Fibroblast of skin of scalp (primary cell): ENCODE data around the gene ERMARD.

ENCODE experiments used
- DNase-seq: peaks from one replicate; pipeline ENCODE4 v3.0.0-alpha.2; 2013

ERMARD gene

GRCh38 chr6:169783971-169784820 is 32.8 kb downstream of the ERMARD start:
- DNase-seq, result no peak

DNA sequence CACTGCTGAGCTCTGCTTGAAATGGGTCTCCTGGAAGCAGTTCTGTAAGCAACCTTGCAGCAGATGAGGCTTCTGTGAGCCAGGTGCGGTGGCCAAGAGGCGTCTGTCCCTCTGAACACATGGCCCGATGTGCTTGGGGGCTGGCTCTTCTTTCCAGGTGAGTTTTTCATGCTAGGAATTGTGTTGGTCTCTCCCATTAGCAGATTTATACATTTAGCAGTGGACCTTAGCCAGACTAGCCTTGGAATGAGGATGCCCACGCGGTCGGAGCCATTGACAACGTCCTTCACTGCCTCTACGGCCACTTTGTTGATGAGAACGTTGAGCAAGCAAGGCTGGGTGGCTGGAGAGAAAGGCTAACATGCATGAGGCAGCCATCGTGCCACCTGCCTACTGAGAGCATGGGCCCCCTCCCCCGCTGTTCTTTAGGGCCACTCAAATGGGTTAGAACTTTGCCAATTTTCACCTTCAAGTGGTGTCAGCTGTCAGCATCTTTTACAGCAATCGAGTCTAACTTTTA is 33.5 kb downstream of the ERMARD start:
- no peak for DNase-seq

DNA sequence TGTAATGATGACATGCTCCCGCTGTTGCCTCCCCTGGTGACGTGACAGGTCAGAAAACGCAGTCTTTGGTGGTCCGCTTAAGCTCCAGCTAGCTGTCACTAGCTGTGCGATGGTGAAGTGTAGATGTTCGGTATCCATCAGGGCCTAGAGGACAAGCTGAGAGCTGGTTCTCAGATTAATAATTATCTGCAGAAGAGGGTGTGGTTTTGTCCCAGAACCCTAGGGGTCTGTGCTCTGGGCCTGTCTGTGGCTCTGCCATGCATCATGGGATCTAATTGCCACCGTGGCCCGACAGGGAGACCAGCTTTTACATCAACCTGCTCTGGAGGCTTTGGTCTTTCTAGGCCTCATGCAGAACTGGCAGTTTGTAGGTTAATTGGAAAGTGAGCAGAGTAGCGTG is 34.1 kb downstream of the ERMARD start:
- DNase-seq, result no peak

- DNase-seq, result no peak
Observed at GRCh38 chr6:169786349-169786748, 34.9 kb downstream of the ERMARD start.

GRCh38 chr6:169787797-169788196 is 36.4 kb downstream of the ERMARD start:
- no peak for DNase-seq

DNA sequence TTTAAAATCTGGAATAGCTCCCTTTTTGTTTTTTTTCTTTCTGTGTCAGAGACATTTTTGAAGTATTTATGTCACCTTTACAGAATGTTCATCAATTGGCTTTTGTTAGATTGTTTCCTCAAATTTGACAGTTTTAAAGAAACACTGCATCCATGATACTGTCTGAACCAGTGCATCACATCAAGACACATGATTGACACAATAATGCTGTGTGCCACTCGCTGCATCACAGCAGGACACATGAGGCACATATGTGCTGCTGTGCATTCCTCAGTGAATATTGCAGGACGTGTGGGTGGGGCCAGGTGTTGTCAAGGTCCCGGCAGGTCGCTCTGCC is 37.4 kb downstream of the ERMARD start:
- DNase-seq, result no peak

- DNase-seq, result no peak
Observed at GRCh38 chr6:169789146-169789943, 37.9 kb downstream of the ERMARD start.

DNA sequence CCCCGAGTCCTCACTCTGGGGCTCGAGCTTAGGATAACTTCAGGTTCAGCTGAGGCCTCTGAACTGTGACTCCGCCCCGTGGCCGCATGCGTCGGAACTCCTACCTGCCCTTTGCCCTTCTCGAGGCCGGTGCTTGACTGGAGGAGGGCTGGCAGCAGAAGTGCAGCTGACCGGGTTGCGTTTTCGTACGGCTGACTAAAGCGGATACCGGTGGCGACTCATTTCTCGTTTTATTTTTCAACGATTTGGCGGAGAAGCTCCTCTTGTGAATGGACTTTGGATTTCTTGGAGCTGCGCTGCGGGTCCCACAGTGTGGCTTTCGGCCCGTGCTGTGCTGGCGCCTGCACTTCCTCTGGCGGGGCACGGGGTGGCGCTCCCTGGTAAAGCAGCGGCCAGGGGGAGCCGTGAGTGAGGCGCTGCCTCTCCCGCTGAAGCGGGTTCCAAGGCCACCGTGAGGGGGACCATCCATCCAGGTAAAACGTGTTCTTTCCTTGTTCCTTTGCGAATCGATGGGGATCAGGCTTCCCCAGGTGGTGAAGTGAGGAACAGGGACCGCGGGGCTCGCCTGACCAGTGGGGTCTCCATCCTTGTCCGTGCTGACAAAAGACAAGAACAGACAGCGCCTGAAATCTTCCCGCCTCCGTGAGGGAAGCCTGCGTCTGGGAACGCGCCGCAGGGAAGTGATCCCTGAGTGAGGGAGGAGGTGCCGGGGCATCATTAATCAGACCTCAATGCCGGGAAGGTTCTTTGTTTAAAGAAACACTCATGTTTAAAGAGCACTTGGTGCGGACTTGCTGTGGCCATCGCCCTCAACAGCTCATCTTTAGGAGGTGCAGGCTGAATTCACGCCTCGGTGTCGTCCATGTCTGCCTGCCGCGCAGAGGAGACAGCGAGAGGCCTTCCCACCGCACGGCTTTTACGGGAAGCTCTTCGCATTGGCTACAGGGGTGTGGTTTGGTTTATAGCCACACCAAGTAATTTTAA is 38.8 kb downstream of the ERMARD start:
- peak; percentile 69 for DNase-seq

- DNase-seq, result peak; percentile 42
Observed at GRCh38 chr6:169791721-169792131, 40.3 kb downstream of the ERMARD start.

GRCh38 chr6:169792306-169793015 is 41.0 kb downstream of the ERMARD start:
- no peak for DNase-seq

GRCh38 chr6:169793408-169793807 is 42.0 kb downstream of the ERMARD start:
- DNase-seq, result no peak

- no peak for DNase-seq
Observed at GRCh38 chr6:169794317-169795055, 43.1 kb downstream of the ERMARD start.

- DNase-seq, result no peak
Observed at GRCh38 chr6:169795196-169795595, 43.8 kb downstream of the ERMARD start.

- no peak for DNase-seq
Observed at GRCh38 chr6:169798764-169799473, 47.5 kb downstream of the ERMARD start.

DNA sequence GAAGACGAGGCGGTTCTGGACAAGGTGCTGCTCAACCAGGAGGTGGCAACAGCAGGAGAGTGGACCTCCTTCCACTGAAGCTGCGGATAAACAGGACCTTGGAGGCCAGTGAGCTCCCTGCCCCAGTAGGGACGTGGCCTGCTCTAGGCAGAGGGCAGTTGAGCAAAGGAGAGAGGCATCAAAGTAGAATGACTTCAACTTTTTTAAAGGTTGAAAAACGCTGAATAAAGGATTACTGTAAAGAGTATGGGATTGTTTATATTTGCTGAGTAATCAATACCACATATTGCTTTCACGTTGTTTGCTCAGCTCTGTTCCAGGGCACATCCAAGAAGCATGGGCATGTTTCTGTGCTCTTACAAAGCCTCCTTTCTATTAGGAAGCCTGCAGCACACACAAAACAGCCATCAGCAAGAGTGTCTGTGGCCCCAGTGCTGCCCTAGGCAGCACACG is 48.1 kb downstream of the ERMARD start:
- no peak for DNase-seq

DNA sequence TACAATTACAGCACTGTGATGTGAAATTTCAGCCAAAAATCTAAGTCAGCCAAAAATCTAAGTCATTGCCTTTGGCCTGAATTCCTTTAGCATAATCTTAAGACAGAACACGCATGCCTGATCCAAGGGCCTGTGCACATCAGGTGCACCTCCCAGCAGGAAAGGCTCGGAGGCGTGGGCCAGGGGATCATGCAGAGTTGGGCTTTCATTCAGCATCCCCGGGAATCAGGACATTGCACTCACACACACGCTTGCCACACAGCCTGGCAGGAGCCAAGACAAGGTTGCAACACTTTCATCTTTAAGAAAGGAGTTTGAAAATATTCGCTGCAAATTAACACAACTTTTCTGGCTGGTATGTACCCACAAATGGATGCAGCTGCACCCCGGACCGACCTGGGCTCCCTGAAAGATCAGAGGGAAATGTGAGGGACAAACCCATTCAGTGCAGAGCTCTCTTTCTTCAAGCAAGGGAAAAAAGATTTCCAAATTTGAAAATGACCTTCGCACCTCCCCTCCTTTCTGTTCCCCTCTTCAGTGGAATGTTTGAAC is 48.8 kb downstream of the ERMARD start:
- no peak for DNase-seq

DNA sequence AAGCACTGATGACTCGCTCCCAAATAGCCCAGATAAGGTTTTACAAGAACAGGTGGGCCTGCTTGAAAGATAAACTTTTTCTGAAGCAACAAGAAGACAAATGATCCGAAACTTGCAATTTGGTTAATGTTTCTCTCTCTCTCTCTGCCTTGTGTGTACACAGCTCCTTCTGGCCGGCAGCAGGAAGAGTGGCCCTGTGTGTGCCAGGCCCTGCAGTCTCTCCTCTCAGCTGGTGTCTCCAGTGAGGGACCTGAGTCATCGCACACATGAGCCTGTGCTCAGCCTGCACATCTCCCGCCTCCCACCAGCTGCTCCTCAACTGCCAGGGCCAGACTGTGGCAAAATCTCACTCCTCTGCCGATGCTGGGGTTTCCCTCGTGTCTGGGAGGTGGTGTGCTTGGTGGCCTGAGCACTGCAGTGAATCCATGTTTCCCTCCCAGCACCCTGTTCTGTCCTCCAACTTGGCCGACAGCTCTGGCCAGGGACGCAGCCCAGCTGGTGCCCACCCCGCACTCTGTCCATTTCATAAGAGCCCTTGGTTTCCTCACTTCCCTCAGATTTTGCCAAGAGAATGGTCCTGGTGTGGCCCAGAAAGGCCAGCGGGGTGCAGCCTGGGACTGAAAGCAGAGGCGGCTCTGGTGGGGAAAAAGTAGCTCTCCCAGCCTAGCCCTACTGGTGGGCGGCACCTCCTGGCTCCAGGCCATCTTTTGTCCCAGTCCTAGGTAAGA is 49.4 kb downstream of the ERMARD start:
- DNase-seq, result peak; percentile 47

- DNase-seq, result no peak
Observed at GRCh38 chr6:169801396-169802160, 50.2 kb downstream of the ERMARD start.
